Mesendoderm (in vitro differentiated cells): ENCODE measurements around the gene DTX1.

Experiments
- DNase-seq: peaks from one replicate; pipeline ENCODE4 v3.0.0; 2013
- H2AK5ac ChIP-seq: 2 replicates; pipeline ENCODE4 v1.6.1; 2013; ENCODE audit warnings: low read length, inconsistent platforms
- H2BK120ac ChIP-seq: 2 replicates; pipeline ENCODE4 v1.6.1; 2013; ENCODE audit warnings: low read depth, mild to moderate bottlenecking, low read length, moderate library complexity, mixed read lengths
- H2BK15ac ChIP-seq: replicated peaks from 2 replicates; pipeline ENCODE4 v1.6.1; 2013; ENCODE audit warnings: low read depth, mild to moderate bottlenecking, moderate library complexity
- H2BK5ac ChIP-seq: 2 replicates; pipeline ENCODE4 v1.6.1; 2013; ENCODE audit warnings: low read length, inconsistent platforms
- H3K18ac ChIP-seq: 2 replicates; pipeline ENCODE4 v1.6.1; 2013; ENCODE audit warnings: mild to moderate bottlenecking, low read length, mixed read lengths
- H3K23ac ChIP-seq: one replicate; pipeline ENCODE4 v1.6.1; 2013; ENCODE audit warnings: low read length
- H3K27ac ChIP-seq: 2 replicates; pipeline ENCODE4 v1.5.1; 2013; ENCODE audit warnings: low read depth, mild to moderate bottlenecking, inconsistent platforms, low read length, moderate library complexity
- H3K27me3 ChIP-seq: 2 replicates; pipeline ENCODE4 v1.6.1; 2013; ENCODE audit warnings: low read length, control low read depth, mild to moderate bottlenecking, inconsistent platforms; ENCODE audit not compliant: insufficient read depth, poor library complexity
- H3K36me3 ChIP-seq: 2 replicates; pipeline ENCODE4 v1.6.1; 2013; ENCODE audit warnings: low read length, inconsistent platforms; ENCODE audit not compliant: control insufficient read depth, insufficient read depth
- H3K4ac ChIP-seq: one replicate; pipeline ENCODE4 v1.6.1; 2013; ENCODE audit warnings: low read depth, mild to moderate bottlenecking, low read length, moderate library complexity
- H3K4me1 ChIP-seq: 2 replicates; pipeline ENCODE4 v1.6.1; 2013; ENCODE audit warnings: low read depth, low read length, inconsistent platforms; ENCODE audit not compliant: control insufficient read depth
- H3K4me2 ChIP-seq: 2 replicates; pipeline ENCODE4 v1.6.1; 2013; ENCODE audit warnings: low read length
- H3K4me3 ChIP-seq: 2 replicates; pipeline ENCODE4 v1.5.1; 2013; ENCODE audit warnings: mild to moderate bottlenecking, low read length
- H3K56ac ChIP-seq: one replicate; pipeline ENCODE4 v1.6.1; 2013; ENCODE audit warnings: low read length
- H3K79me1 ChIP-seq: 2 replicates; pipeline ENCODE4 v1.6.1; 2013; ENCODE audit warnings: low read length, inconsistent platforms
- H3K79me2 ChIP-seq: 2 replicates; pipeline ENCODE4 v1.6.1; 2013; ENCODE audit warnings: mild to moderate bottlenecking, low read length; ENCODE audit not compliant: control insufficient read depth, insufficient read depth
- H3K9ac ChIP-seq: 2 replicates; pipeline ENCODE4 v1.6.1; 2013; ENCODE audit warnings: low read length, inconsistent platforms
- H4K5ac ChIP-seq: one replicate; pipeline ENCODE4 v1.6.1; 2013; ENCODE audit warnings: low read length
- H4K8ac ChIP-seq: one replicate; pipeline ENCODE4 v1.6.1; 2013; ENCODE audit warnings: low read depth, mild to moderate bottlenecking, control low read depth, low read length, moderate library complexity
- WGBS: extraction: QIAGEN DNeasy Blood & Tissue Kit; methylation state at CpG from one replicate; pipeline ENCODE4 v1.1.7; 2013; ENCODE audit warnings: low lambda C conversion rate, missing lambda C conversion rate; ENCODE audit not compliant: insufficient coverage; ENCODE audit errors: extremely low coverage; 5-methylcytosine and 5-hydroxymethylcytosine counted together

Gene DTX1

DNA sequence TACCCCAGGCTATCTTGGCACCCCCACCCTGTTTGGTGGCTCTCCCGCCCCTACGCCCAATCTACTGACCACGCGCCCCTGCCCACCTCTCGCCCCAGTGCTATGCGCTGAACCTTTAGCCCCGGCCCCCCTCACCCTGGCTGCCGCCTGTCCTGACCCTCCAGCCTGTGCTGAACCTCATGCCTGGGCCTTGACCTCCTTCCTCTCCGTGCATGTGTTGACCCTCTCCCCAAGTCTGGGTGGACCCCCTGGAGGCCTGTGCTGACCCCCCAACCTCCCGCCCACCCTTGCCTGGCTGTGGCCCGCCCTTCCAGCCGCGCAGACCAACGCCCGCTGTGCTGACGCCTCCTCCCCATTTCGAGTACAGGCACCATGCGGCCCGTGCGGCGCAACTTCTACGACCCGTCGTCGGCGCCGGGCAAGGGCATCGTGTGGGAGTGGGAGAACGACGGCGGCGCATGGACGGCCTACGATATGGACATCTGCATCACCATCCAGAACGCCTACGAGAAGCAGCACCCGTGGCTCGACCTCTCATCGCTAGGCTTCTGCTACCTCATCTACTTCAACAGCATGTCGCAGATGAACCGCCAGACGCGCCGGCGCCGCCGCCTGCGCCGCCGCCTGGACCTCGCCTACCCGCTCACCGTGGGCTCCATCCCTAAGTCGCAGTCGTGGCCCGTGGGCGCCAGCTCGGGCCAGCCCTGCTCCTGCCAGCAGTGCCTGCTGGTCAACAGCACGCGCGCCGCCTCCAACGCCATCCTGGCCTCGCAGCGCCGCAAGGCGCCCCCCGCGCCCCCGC is 20.7 kb downstream of the DTX1 start:
- Histone ChIP-seq H2BK120ac (no peak overlapping the region), H3K4me1 (no peaks in the 10 kb centered on the region), H3K27ac (no peak overlapping the region), H3K36me3 (no peaks in the 10 kb centered on the region), H3K18ac (no peak overlapping the region), H4K8ac (no peak overlapping the region), H3K79me2 (no peaks in the 10 kb centered on the region), H3K56ac (peak overlapping the region; percentile 64), H3K4me3 (no peak overlapping the region), H3K4me2 (peak overlapping the region; percentile 71), H2BK15ac (no peak overlapping the region), H3K9ac (no peak overlapping the region), H2AK5ac (no peak overlapping the region), H3K23ac (no peak overlapping the region), H3K27me3 (peaks cover 2% of the 10 kb centered on the region), H3K79me1 (no peaks in the 10 kb centered on the region), H3K4ac (no peak overlapping the region), H4K5ac (no peak overlapping the region), H2BK5ac (no peak overlapping the region)
- WGBS: no CpG with 5 or more reads among the region's 70 CpGs
- peak; percentile 51 for DNase-seq

DNA sequence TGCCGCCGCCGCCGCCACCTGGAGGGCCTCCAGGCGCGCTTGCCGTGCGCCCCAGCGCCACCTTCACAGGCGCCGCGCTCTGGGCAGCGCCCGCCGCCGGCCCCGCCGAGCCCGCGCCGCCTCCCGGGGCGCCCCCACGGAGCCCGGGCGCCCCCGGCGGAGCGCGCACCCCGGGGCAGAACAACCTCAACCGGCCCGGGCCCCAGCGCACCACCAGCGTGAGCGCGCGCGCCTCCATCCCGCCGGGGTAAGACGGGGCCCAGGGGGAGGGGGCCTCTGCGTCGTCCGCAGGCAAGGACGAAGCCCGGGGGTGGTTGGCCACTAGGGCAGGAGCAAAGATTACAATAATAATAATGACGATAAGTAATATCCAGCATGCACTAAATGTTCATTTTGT is 21.3 kb downstream of the DTX1 start:
- DNase-seq: no peak
- no peak overlapping the region for H2AK5ac ChIP-seq
- no peak overlapping the region for H4K8ac ChIP-seq
- H2BK120ac ChIP-seq: no peak overlapping the region
- H3K56ac ChIP-seq: peak overlapping the region; percentile 64
- H3K4me3 ChIP-seq: no peak overlapping the region
- no CpG with 5 or more reads among the region's 48 CpGs for WGBS
- no peak overlapping the region for H3K18ac ChIP-seq
- H3K4me2 ChIP-seq: peak overlapping the region; percentile 71
- H3K4ac ChIP-seq: no peak overlapping the region
- H3K27me3 ChIP-seq: peaks cover 2% of the 10 kb centered on the region
- H3K23ac ChIP-seq: no peak overlapping the region
- H3K27ac ChIP-seq: no peak overlapping the region
- no peak overlapping the region for H2BK15ac ChIP-seq
- no peak overlapping the region for H4K5ac ChIP-seq
- no peak overlapping the region for H3K9ac ChIP-seq
- H3K36me3 ChIP-seq: no peaks in the 10 kb centered on the region
- no peaks in the 10 kb centered on the region for H3K79me1 ChIP-seq
- no peaks in the 10 kb centered on the region for H3K4me1 ChIP-seq
- H2BK5ac ChIP-seq: no peak overlapping the region
- no peaks in the 10 kb centered on the region for H3K79me2 ChIP-seq

DNA sequence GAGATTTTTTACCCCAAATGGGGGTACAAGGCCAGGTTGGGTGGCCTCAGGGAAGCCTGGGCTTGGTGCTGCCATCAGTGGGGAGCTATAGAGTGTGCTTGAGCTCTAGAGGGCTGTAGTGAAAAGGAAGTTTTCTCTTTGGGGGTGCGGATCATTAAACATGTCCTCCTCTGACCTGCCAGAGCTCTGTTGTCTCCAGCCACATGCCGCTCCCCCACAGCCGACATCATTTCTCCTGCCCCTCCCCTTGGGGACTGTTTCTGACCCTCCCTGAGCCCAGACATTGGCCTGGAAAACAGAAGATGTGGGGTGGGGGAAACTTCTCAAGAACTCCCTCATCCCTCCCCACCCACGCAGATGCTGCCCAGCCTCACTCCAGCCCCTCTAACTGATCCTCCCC is 25.3 kb downstream of the DTX1 start:
- Histone ChIP-seq H3K27ac (no peak overlapping the region), H3K27me3 (peaks cover 2% of the 10 kb centered on the region), H3K4me3 (no peak overlapping the region), H2BK15ac (no peak overlapping the region), H3K4me2 (no peak overlapping the region), H2AK5ac (no peak overlapping the region), H3K79me1 (no peaks in the 10 kb centered on the region), H3K18ac (no peak overlapping the region), H3K9ac (no peak overlapping the region), H3K4ac (no peak overlapping the region), H2BK5ac (no peak overlapping the region), H3K4me1 (no peaks in the 10 kb centered on the region), H3K79me2 (no peaks in the 10 kb centered on the region), H3K36me3 (no peaks in the 10 kb centered on the region), H3K23ac (no peak overlapping the region), H3K56ac (no peak overlapping the region), H4K5ac (no peak overlapping the region), H4K8ac (no peak overlapping the region), H2BK120ac (no peak overlapping the region)
- no peak for DNase-seq
- no CpG with 5 or more reads among the region's 4 CpGs for WGBS

DNA sequence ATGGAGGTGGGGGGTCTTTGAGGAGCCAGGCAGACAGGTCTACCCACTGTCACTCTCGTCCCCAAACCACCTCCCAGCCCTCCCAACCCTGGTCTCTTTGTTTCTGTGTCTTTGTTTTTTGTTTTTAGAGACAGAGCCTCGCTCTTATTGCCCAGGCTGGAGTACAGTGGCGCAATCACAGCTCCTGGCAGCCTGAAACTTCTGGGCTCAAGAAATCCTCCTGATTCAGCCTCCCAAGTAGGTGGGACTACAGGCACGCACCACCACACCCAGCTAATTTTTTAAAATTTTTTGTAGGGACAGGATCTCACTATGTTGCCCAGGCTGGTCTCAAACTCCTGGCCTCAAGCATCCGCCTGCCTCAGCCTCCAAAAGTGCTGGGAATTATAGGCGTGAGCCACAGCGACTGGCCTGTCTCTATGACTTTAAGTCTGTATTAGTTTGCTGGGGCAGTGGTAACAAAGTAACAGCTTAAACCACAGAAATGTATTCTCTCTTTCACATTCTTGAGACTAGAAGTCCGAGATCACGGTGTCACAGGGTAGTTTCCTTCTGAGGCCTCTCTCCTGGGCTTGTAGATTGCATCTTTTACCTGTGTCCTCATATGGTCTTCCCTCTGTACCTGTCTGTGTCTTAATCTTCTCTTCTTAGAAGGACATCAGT is 26.1 kb downstream of the DTX1 start:
- no peak overlapping the region for H3K4me3 ChIP-seq
- no peak overlapping the region for H3K4ac ChIP-seq
- H3K4me1 ChIP-seq: peaks cover 7% of the 10 kb centered on the region
- no peaks in the 10 kb centered on the region for H3K79me1 ChIP-seq
- H3K9ac ChIP-seq: no peak overlapping the region
- H3K36me3 ChIP-seq: no peaks in the 10 kb centered on the region
- H4K8ac ChIP-seq: no peak overlapping the region
- H2BK120ac ChIP-seq: no peak overlapping the region
- no peak overlapping the region for H2BK15ac ChIP-seq
- no peak overlapping the region for H3K23ac ChIP-seq
- H3K18ac ChIP-seq: no peak overlapping the region
- no peak overlapping the region for H3K27ac ChIP-seq
- H4K5ac ChIP-seq: no peak overlapping the region
- H3K79me2 ChIP-seq: no peaks in the 10 kb centered on the region
- no peak overlapping the region for H2BK5ac ChIP-seq
- H3K56ac ChIP-seq: no peak overlapping the region
- DNase-seq: no peak
- H2AK5ac ChIP-seq: no peak overlapping the region
- no CpG with 5 or more reads among the region's 9 CpGs for WGBS
- H3K27me3 ChIP-seq: peaks cover 2% of the 10 kb centered on the region
- no peak overlapping the region for H3K4me2 ChIP-seq

DNA sequence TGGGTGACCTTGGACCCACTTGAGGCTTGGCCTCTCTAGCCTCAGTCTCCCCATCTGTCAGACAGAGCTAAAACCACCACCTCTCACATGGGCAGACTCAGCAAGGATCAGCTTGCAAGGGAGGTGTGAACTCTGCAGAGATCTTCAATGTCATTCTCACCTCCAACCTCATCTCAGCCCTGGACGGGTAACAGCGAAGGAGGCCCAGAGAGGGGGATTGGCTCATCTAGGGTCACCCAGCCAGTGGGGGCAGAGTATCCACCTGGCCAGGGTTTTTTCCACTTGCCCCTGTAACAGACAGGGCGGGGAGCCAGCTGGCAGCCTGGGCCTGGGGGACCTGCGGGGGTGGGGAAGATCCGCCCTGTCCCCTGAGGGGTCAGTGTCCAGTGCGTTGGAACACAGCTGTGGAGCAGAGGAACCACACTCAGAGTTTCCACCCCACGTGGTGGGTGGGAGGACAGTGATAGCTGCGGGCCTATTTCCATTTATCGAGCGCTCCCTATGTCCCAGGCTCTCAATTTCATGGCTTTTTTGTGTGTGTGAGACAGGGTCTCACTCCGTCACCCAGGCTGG is 27.4 kb downstream of the DTX1 start:
- H4K5ac ChIP-seq: no peak overlapping the region
- no peak overlapping the region for H3K4ac ChIP-seq
- H3K79me2 ChIP-seq: no peaks in the 10 kb centered on the region
- H4K8ac ChIP-seq: no peak overlapping the region
- no peaks in the 10 kb centered on the region for H3K27me3 ChIP-seq
- H2BK120ac ChIP-seq: no peak overlapping the region
- H3K23ac ChIP-seq: peak overlapping the region; percentile 45
- H2BK5ac ChIP-seq: no peak overlapping the region
- no peak for DNase-seq
- no peak overlapping the region for H3K9ac ChIP-seq
- H3K4me2 ChIP-seq: no peak overlapping the region
- no peak overlapping the region for H2AK5ac ChIP-seq
- WGBS: no CpG with 5 or more reads among the region's 11 CpGs
- H3K4me1 ChIP-seq: peaks cover 7% of the 10 kb centered on the region
- peak overlapping the region; percentile 25 for H3K56ac ChIP-seq
- H2BK15ac ChIP-seq: no peak overlapping the region
- no peak overlapping the region for H3K18ac ChIP-seq
- no peak overlapping the region for H3K4me3 ChIP-seq
- no peak overlapping the region for H3K27ac ChIP-seq
- H3K79me1 ChIP-seq: no peaks in the 10 kb centered on the region
- H3K36me3 ChIP-seq: no peaks in the 10 kb centered on the region
